Measurements from ENCODE around the gene HSFX3. TPM values are rescaled to one million over a fixed set of nuclear protein-coding genes. Genes with fewer than 3 reads are reported as not detected.
A peak's percentile ranks its signal among the peaks of the same experiment; 100 is the strongest.
"Not testable (repeated sequence)": the region's sequence is repeated elsewhere in the genome, so short reads cannot be mapped to it uniquely, and the experiment has no call there.

The HSFX3 gene
- total RNA-seq, 1 donor from 2014 or later = not detected

- Histone ChIP-seq H3K4me1 (ENCODE audit: control insufficient read depth in 3 of 3, insufficient read depth in 3 of 3, low read length in 3 of 3) (peaks cover 7 to 15% (median 9%) of the 10 kb centered on the region in 3 donors), H3K9ac (ENCODE audit: low read depth in 1 of 3, low read length in 3 of 3) (peak overlapping the region; percentile 27 to 70 (median 33)), H3K4me3 (ENCODE audit: low read length in 3 of 3) (peak overlapping the region; percentile 41 to 56 (median 51)), H3K9me3 (ENCODE audit: control insufficient read depth in 3 of 3, low read length in 3 of 3) (no peaks in the 10 kb centered on the region), H3K36me3 (ENCODE audit: control insufficient read depth in 3 of 3, insufficient read depth in 3 of 3, low read length in 3 of 3) (peaks cover 4 to 14% (median 10%) of the 10 kb centered on the region in 3 donors), H3K27ac (ENCODE audit: low read depth, low read length) (peak overlapping the region; percentile 84), H3K27me3 (ENCODE audit: control insufficient read depth in 3 of 3, insufficient read depth in 3 of 3, low read length in 3 of 3) (peaks cover 0 to 3% (median 0%) of the 10 kb centered on the region in 3 donors)
These were observed 44.1 kb downstream of the HSFX3 start for GRCh38 chrX:149505671-149506070.

- Histone ChIP-seq H3K27me3 (ENCODE audit: control insufficient read depth in 3 of 3, insufficient read depth in 3 of 3, low read length in 3 of 3) (peaks cover 0 to 3% (median 0%) of the 10 kb centered on the region in 3 donors), H3K27ac (ENCODE audit: low read depth, low read length) (peak within 1 kb of the TSS; percentile 84), H3K9ac (ENCODE audit: low read depth in 1 of 3, low read length in 3 of 3) (peak within 1 kb of the TSS; percentile 84 to 91 (median 88)), H3K36me3 (ENCODE audit: control insufficient read depth in 3 of 3, insufficient read depth in 3 of 3, low read length in 3 of 3) (peaks cover 9 to 20% (median 10%) of the 10 kb centered on the region in 3 donors), H3K4me1 (ENCODE audit: control insufficient read depth in 3 of 3, insufficient read depth in 3 of 3, low read length in 3 of 3) (peaks cover 7 to 15% (median 9%) of the 10 kb centered on the region in 3 donors), H3K4me3 (ENCODE audit: low read length in 3 of 3) (peak within 1 kb of the TSS; percentile 78 to 88 (median 88)), H3K9me3 (ENCODE audit: control insufficient read depth in 3 of 3, low read length in 3 of 3) (no peaks in the 10 kb centered on the region)
These were observed 44.6 kb downstream of the HSFX3 start, which contains the start of gene IDS for GRCh38 chrX:149504915-149505651. Gene IDS (minus strand): TSS chrX:149505306. CDS start chrX:149505137, 169 bp downstream.

DNA sequence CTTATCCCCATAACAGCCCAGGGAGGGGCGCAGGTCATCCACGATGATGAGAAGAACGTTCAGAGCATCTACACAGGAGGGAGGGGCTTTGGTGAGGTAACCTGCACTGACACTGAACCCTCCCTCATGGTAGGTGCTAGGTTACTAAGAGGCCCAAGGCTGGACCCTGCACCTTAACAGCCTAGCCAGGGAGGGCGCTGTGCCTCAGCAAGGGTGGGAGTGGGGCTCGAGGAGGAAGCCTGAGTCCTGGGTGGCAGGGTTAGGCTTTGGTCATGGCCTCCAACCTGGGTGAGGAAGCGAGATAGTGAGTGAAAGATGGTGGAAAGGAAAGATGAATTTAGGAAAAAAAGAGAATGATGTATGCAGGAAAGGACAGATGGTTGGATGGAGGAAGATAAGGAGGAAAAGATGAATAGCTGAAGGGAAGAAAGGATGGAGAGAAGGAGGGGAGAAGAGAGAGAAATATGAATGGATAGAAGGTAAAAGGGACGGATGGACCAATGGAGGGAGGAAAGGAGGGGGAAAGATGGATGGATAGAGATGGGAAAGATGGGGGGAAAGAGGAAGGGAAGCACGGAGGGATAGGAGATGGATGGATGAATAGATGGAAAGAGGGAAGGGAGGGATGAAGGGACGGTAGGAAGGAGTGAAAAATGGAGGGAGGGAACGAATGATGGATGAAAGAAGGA is 45.4 kb downstream of the HSFX3 start:
- peaks cover 7 to 15% (median 9%) of the 10 kb centered on the region in 3 donors for H3K4me1 ChIP-seq (ENCODE audit: control insufficient read depth in 3 of 3, insufficient read depth in 3 of 3, low read length in 3 of 3)
- peaks cover 0 to 3% (median 0%) of the 10 kb centered on the region in 3 donors for H3K27me3 ChIP-seq (ENCODE audit: control insufficient read depth in 3 of 3, insufficient read depth in 3 of 3, low read length in 3 of 3)
- peak overlapping the region; percentile 84 for H3K27ac ChIP-seq (ENCODE audit: low read depth, low read length)
- peak overlapping the region; percentile 78 to 88 (median 88) for H3K4me3 ChIP-seq (ENCODE audit: low read length in 3 of 3)
- H3K9me3 ChIP-seq (ENCODE audit: control insufficient read depth in 3 of 3, low read length in 3 of 3) = no peaks in the 10 kb centered on the region
- H3K9ac ChIP-seq (ENCODE audit: low read depth in 1 of 3, low read length in 3 of 3) = peak overlapping the region; percentile 84 to 91 (median 88)
- H3K36me3 ChIP-seq (ENCODE audit: control insufficient read depth in 3 of 3, insufficient read depth in 3 of 3, low read length in 3 of 3) = peaks cover 10 to 25% (median 14%) of the 10 kb centered on the region in 3 donors

- not testable (repeated sequence) for H3K27ac ChIP-seq (ENCODE audit: low read depth, low read length); H3K9me3 ChIP-seq (ENCODE audit: control insufficient read depth in 3 of 3, low read length in 3 of 3); H3K27me3 ChIP-seq (ENCODE audit: control insufficient read depth in 3 of 3, insufficient read depth in 3 of 3, low read length in 3 of 3); H3K9ac ChIP-seq (ENCODE audit: low read depth in 1 of 3, low read length in 3 of 3); H3K4me3 ChIP-seq (ENCODE audit: low read length in 3 of 3)
- Histone ChIP-seq H3K4me1 (ENCODE audit: control insufficient read depth in 3 of 3, insufficient read depth in 3 of 3, low read length in 3 of 3) (peaks cover 7 to 15% (median 9%) of the 10 kb centered on the region in 3 donors), H3K36me3 (ENCODE audit: control insufficient read depth in 3 of 3, insufficient read depth in 3 of 3, low read length in 3 of 3) (peaks cover 10 to 28% (median 15%) of the 10 kb centered on the region in 3 donors)
These were observed 46.3 kb downstream of the HSFX3 start for GRCh38 chrX:149503446-149503845.

- not testable (repeated sequence) for H3K9ac ChIP-seq (ENCODE audit: low read depth in 1 of 3, low read length in 3 of 3); H3K4me3 ChIP-seq (ENCODE audit: low read length in 3 of 3); H3K27me3 ChIP-seq (ENCODE audit: control insufficient read depth in 3 of 3, insufficient read depth in 3 of 3, low read length in 3 of 3); H3K9me3 ChIP-seq (ENCODE audit: control insufficient read depth in 3 of 3, low read length in 3 of 3); H3K27ac ChIP-seq (ENCODE audit: low read depth, low read length)
- peaks cover 15 to 31% (median 16%) of the 10 kb centered on the region in 3 donors for H3K36me3 ChIP-seq (ENCODE audit: control insufficient read depth in 3 of 3, insufficient read depth in 3 of 3, low read length in 3 of 3)
- H3K4me1 ChIP-seq (ENCODE audit: control insufficient read depth in 3 of 3, insufficient read depth in 3 of 3, low read length in 3 of 3) = peaks cover 7 to 15% (median 9%) of the 10 kb centered on the region in 3 donors
These were observed 46.8 kb downstream of the HSFX3 start for GRCh38 chrX:149502923-149503322.

DNA sequence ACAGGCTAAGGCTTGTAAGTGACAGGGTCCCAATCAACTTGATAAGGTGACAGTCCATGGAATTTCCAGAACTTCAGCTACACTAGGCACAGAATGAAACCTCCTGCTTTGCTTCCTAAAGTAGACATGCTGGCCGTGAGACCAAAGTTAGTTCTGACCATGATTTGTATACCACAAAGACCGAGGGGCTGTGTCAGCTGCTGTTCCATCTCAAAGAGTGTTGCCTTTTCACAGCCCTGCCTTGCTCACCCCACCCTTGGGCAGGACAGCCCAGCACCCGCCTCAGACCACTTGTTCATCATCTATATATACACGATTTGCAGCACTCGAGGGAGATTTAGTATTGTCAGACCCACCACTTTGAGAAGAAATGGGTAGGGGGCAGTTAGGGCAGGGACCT is 50.0 kb downstream of the HSFX3 start:
- H3K27ac ChIP-seq (ENCODE audit: low read depth, low read length) = no peak overlapping the region
- no peaks in the 10 kb centered on the region for H3K27me3 ChIP-seq (ENCODE audit: control insufficient read depth in 3 of 3, insufficient read depth in 3 of 3, low read length in 3 of 3)
- peaks cover 5 to 13% (median 12%) of the 10 kb centered on the region in 3 donors for H3K4me1 ChIP-seq (ENCODE audit: control insufficient read depth in 3 of 3, insufficient read depth in 3 of 3, low read length in 3 of 3)
- H3K36me3 ChIP-seq (ENCODE audit: control insufficient read depth in 3 of 3, insufficient read depth in 3 of 3, low read length in 3 of 3) = peaks cover 38 to 57% (median 38%) of the 10 kb centered on the region in 3 donors
- no peaks in the 10 kb centered on the region for H3K9me3 ChIP-seq (ENCODE audit: control insufficient read depth in 3 of 3, low read length in 3 of 3)
- H3K9ac ChIP-seq (ENCODE audit: low read depth in 1 of 3, low read length in 3 of 3) = no peak overlapping the region
- H3K4me3 ChIP-seq (ENCODE audit: low read length in 3 of 3) = no peak overlapping the region

- Histone ChIP-seq H3K4me3 (ENCODE audit: low read length in 3 of 3) (no peak overlapping the region), H3K9me3 (ENCODE audit: control insufficient read depth in 3 of 3, low read length in 3 of 3) (no peaks in the 10 kb centered on the region), H3K27ac (ENCODE audit: low read depth, low read length) (no peak overlapping the region), H3K36me3 (ENCODE audit: control insufficient read depth in 3 of 3, insufficient read depth in 3 of 3, low read length in 3 of 3) (peaks cover 41 to 66% (median 41%) of the 10 kb centered on the region in 3 donors), H3K4me1 (ENCODE audit: control insufficient read depth in 3 of 3, insufficient read depth in 3 of 3, low read length in 3 of 3) (peaks cover 6 to 15% (median 7%) of the 10 kb centered on the region in 3 donors), H3K9ac (ENCODE audit: low read depth in 1 of 3, low read length in 3 of 3) (no peak overlapping the region), H3K27me3 (ENCODE audit: control insufficient read depth in 3 of 3, insufficient read depth in 3 of 3, low read length in 3 of 3) (no peaks in the 10 kb centered on the region)
These were observed 51.0 kb downstream of the HSFX3 start for GRCh38 chrX:149498767-149499166.

Other genes starting within 250 kb of the HSFX3 start
- 11.5 TPM for gene IDS, start 44.6 kb downstream of the HSFX3 start, total RNA-seq
- gene EOLA1, start 8.9 kb downstream of the HSFX3 start, total RNA-seq = 8.4 TPM
- gene MAGEA9B, start 37.5 kb upstream of the HSFX3 start, total RNA-seq = not detected
- 0.52 TPM for gene HSFX2, start 45.4 kb upstream of the HSFX3 start, total RNA-seq
- gene TMEM185A, start 81.9 kb upstream of the HSFX3 start, total RNA-seq = 25.6 TPM
- gene MAGEA11, start 162.1 kb upstream of the HSFX3 start, total RNA-seq = not detected
- gene HSFX1, start 224.1 kb upstream of the HSFX3 start, total RNA-seq = under 0.01 TPM
- not detected for gene MAGEA9, start 232.0 kb upstream of the HSFX3 start, total RNA-seq